HG03103 (cell line): ENCODE measurements around the gene MED27.

Experiments
- ATAC-seq: cut with Tn5 transposase; IDR thresholded peaks from one replicate; pipeline ENCODE4 v1.9.1; 2021; ENCODE audit warnings: low read depth; ENCODE audit not compliant: unreplicated experiment

The MED27 gene

DNA sequence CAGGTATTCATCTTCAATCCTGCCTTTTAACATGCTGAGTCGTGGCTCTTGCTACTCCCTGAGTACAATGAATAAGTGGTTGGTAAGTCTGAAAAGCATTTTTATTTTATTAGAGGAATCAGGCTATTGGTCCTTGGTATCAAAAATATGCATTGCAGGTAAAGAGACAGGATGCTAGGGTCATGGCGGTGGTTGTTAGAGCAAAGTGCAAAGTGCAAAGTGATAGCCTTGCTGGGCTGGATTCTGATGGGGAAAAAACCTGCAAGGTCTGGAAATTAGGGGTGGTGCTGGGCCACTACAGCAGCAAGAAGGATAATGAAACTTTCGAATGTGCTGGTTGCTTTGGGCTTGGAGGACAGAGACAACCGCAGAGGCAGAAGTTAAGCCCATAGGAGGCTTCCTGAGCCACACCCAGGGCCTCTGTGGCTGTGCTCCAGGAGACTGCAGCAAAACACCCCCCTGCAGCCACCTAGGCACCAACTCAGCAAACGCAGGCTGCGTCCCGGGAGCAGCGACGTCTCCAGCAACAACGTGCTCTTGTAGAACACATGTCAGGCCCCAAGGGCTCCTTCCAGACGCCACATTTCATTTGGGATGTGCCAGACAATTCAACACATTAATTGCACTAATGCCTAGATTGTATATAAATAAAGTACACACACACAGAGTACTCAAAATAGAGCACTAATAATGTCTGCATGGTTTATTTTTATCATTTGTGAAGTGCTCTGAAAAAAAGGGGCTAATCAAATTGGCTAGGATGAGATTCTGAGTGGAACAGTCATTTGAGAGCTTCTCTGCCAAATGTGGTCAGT lies 190.0 kb downstream of the MED27 start:
- ATAC-seq: no peak

DNA sequence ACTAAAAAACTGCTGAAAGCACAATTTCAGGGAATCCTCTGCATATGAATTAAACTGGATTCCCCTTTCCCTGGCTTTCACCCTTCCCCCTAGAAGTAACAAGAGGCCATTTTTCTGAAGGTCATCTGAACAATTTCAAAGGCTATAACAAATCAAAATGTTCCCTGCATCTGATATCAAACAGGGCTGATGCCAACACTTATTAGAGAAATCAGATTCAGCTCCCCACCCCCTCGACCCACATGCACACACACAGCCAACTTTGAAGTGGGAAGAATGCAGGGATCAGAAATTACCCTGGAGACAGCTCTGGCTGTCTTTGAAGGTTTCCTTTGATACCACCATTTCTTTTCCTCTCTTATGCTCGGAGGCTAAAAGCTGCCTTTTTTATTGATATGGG lies 190.7 kb downstream of the MED27 start:
- ATAC-seq: no peak

DNA sequence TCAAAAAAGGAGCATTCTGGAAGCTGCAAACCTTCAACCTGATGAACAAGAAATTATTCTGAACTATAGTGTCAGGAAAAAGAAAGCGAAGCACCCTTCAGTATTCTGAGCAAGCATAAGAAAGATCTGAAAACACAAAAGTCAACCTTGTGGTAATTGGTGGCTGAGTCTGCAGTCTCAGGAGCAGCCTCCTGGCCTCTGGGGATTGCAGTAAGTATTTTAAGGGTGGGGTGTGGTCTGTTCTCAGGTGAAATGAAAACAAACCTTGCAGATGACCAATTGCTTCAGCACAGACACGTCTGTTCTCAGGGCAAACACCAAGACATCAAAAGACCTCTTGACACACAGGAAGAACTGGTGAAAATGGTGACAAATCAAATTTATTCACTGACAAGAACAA lies 192.0 kb downstream of the MED27 start:
- no peak for ATAC-seq

DNA sequence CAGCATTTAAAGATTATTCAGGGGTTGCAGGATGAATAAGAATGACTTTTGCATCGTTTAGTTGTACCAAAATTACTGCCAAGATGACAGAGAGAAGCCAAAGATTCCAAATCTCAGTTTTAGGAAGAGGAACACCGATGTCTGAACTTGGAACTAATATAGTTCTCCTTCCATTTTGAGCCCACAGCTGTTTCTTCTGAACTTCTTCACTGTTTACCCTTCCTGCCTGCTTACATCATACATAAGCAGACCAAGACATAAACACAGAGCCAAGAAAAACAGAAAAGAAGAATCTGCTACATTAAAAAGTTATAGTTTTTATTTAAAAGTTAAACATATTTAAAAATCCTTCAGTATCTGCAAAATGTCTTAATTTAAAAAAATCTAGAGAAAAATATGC lies 192.8 kb downstream of the MED27 start:
- no peak for ATAC-seq

DNA sequence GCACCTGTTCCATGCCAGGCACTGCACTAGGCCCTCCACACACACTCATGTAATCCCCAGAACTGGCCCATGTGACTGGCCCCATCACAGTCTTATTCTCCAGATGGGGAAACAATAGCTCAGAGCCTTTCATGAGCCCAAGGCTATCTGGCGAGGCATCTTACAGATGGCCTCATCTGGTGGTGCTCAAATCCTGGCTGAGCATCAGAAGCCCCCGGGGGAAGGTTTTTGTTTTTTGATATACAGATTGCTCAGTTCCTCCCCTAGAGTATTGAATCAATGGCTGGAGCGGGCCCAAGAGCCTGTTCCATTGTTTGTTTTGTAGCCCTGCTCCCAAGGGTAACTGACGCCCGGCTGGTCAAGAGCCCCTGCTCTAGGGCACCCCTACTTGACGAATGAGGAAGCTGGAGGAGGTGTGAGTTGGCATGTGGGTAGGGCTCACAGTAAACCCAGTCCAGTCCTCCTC lies 194.5 kb downstream of the MED27 start:
- ATAC-seq: no peak

DNA sequence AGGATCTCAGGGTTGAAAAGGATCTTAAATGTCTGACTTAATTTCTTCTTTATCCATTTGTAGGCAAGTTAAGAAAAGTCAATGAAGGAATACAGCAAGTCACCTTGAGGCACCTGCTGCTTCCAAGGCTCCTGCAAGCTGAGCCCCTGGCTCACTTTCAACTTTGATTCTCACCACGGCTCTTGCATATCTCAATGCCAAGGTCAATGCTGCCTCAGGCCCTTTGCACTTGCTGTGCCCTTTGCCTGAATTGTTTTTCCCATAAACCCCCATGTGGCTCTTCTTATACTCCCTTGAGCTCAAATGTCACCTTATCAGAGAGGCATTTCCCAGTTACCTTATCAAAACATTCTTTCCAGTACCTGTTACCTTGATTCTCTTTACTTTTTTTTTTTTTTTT lies 195.4 kb downstream of the MED27 start:
- no peak for ATAC-seq

DNA sequence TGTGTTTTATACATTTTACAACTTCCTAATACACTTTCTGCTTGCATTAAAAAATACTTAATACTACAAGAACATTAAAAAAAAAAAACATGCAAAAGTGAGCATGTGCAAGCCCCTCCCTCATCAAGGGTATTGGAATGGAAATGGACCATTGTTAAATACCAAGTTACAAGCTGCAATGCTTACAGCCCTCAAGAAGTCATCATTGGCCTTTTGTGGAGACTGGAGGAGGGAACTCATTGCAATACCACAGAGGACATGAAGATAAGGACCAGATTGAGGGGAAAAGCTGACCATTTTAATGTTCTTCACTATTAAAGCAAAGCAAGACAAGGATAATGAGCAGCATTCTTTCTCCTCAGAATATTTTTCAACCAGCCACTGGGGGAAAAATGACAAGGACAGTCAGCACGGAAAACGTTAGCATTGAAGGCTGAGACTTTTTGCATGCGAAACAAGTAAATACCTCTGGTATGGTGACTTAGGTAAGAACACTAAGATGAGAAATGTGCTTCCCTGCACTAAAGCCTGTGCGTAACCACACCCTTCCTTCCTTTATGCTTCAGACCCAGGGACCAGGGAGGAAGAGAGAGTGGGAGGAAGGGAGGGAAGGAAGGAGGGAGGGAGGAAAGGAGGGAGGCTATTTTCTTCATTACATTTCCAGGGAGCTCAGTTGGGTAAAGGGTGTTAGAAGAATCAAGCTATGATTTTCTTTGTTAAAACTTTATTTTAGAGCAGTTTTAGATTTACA lies 198.7 kb downstream of the MED27 start:
- no peak for ATAC-seq

DNA sequence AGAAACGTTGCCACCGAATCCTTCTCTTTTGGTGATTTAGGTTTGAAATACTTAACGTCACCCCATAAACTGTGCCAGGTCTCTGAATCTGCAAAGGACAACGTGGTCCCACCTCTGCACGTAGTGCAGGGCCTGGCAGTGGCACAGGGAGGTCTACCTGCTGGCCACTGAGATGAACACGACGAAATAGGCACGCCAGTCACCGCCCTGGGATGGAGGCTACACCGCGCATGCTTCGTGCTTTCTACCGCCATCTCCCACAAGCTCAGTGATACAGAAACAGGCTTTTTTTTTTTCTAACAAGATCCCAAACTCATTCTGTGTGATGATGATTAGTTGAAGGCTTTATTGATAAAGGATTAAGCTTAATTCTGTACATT lies 199.8 kb downstream of the MED27 start:
- ATAC-seq: no peak

DNA sequence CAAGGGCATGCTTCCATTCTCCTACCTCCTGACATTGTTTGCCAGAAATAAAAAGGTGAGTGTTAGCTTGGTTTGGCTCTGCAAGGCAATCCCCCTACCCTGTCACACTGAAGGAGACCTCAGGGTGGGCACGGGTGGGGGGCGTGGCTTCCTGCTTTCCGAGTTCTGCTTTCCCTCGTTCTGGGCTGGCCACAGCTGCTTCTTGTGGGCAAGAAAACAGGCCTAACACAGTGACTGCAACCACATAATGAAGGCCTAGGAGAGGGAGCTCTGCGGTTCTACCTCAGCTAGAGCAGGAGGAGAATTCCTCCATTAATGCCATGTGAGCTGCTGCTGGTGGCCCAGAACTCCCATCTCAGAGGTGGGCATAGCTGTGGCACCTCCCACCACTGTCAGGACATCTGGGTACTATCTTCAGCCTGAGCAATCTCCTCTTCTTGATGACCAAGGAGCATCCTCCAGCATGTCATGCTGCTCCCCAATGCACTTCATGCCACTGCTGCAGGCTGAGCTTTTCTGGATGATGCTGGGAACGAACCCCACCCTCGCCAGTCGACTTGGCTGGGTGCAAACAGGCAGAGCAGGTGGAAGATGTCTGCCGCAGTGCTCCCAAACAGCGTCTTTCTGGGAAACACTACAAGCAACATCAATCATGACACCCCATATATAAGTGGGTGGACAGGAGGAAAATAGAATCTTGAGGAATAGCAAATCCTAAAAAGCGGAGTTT lies 200.3 kb downstream of the MED27 start:
- ATAC-seq: no peak

DNA sequence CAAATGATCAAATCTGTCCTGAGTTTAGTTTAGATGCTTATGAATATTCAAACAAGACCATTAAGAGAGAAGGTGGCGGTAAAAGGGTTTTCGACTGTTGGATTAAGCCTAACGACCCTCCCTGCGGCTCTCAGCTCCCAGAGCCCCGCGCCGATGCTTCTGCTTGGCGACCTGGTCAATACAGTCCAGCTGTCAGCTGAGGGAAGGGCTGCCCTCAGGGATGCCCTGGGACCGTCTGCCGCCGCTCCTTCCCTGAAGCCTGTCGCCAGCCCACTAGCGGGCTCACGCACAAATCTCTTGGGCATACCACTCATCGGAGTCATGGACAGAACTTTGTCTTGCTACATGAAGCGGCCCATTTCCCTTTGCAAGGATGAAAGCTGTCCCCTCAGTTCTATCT lies 203.2 kb downstream of the MED27 start:
- ATAC-seq: no peak

DNA sequence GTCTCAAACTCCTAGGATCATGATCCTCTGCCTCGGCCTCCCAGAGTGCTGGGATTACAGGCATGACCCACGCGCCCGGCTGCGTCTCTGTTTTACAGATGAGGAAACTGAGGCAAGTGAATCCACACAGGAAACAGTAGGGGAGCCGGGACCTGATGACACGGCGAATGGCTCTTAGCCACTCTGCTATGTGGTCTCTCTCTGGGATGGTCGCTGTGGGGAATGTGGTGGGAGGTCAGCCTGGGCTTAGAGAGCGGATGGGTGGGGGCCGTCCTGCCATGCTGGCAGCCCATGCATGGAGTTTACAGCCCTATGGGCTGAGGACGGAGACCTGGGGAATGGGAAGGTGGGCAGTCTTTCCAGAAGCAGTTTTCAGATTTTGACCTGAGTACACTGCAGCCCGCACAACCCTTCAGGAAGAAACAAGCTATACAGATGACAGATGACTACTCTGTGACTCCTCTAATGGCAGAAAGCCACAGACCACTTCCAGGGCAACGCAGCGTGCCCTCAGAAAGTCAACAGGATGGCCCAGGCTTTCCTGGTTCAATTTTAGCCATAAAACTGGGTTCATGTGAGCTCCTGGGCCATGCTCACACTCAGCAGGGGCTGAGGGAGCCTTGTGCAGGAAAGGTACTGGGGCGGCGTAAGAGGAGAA lies 203.7 kb downstream of the MED27 start:
- no peak for ATAC-seq

DNA sequence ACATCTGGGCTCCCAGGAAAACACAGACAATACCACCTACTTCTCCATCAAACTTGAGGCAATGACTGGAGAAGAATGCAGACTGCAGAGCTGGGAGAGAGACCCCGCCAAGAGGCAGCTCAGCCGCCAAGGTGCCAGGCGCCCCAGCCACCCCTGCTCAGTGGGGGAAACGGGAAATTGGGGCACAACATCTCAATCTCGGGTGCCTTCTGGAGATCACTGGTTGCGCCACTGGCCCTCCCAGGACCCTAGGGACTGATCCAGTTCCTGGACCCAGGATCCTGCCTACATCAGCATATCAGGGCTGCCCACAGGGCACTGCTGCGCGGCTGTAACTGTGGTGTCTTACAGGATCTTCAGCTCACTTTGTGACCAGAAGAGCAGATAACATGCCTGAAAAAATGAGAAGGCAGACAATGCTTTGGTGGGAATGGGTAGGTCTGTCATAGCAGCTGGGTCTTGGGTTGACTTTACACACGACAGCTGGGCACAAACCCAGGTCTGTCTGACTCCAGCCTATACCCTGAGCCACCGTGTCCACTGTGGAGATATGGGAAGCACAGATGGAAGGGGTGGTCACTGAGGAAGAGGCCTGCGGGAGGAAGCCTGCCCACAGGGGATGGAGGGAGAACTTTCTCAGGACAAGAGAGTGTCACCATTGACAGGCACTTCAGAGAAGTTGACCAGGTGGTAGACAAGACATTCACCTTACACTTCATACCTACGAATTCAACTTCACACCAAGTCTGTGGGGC lies 204.6 kb downstream of the MED27 start:
- ATAC-seq: no peak

DNA sequence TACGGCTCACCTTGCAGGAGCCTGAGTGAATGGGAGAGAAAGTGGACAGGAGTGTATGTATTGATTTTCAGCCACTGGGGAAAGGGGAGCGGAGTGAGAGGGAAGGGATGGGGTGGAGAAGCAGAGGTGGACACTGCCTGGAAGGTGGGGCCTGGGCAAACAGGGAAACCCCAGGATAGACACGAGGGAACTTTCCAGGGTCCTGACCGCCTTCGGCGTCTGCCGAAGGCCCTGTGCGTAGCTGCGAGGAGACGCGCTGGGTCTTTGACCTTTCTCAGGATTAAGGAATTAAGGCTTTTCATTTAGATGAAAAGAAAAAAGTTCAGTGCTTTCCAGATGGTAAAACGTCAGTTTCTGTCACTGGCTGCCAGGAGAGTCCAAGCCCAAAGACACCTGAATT lies 205.2 kb downstream of the MED27 start:
- ATAC-seq: no peak

DNA sequence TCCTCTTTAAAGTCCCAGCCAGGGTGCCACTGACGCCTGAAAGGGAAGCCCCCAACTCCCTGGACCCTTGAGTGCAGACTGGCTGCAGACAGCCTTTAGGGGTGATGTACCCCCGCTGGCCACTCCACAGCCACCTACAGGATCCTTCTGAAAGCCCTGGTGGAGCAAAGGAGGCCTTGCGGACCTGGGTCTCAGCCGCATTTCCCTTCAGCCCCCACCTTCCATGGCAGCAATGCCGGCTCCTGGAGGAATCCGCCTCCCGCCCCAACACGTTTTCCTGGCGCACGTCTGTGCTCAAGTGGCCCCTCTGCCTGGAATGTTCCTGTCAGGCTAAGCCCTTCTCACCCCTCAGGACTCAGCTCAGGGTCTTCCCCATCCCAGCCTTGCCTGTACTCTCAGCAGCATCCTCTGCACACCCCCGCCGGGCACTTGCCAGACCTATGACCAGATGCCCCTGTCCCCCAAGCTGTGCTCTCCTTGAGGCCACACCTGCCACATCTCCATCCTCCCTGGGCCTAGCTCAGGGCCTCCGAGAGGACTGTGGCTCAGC lies 205.7 kb downstream of the MED27 start:
- ATAC-seq: no peak

DNA sequence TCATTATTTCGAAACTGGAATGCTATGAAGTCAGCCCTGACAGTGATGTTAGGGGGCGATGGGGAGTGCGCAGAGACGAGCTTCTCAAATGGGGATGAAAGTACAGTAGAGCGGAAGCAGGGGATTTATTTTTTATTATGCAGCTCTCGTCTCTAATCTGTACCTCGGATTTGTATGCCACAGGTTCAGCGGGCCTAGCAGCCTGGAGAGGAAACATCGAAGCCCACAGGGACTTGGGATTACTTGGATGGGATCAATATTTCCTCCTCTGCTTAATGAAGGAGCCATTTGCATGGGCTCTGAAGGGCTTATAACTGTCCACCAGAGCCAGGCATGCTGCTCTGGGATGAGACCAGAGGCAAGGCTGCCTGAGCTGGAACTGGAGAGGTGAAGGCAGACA lies 206.3 kb downstream of the MED27 start:
- no peak for ATAC-seq

DNA sequence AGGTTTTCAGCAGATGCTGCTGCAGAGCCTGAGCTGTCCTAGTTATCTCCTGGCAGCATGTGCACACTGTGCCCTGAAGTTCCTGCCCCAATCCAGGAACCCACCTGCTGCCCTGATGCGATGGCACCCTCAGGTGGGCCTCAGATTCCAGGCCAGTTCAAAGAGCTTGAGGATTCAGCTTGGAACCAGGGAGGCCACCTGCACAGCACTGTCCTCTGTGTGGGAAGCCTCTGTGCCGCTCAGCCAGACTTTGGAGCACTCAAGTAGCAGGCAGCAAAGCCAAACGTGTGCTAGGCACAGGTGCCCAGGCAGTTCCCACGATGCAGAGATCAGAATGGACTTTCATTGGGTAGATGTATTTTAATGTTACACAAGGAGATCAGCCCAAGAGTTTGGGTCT lies 207.0 kb downstream of the MED27 start:
- ATAC-seq: no peak

DNA sequence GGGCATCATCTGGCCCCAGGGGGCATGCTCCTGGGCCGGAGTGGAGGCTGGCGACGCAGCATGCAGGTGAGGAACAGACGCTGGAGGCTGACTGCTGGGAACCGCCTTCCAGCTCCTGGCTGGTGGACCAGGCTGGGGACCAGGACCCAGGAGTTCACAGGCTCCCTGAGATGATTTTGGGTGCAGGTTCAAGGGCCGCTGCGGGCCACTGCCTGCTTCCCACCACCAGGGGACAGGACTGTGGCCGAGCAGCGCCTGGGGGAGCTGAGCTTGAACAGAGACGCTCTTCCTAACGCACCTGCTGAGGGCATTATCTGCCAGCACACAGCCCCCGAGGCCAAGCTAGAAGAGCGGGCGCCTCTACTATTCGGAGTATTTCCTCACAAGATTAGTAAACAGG lies 207.7 kb downstream of the MED27 start:
- no peak for ATAC-seq

DNA sequence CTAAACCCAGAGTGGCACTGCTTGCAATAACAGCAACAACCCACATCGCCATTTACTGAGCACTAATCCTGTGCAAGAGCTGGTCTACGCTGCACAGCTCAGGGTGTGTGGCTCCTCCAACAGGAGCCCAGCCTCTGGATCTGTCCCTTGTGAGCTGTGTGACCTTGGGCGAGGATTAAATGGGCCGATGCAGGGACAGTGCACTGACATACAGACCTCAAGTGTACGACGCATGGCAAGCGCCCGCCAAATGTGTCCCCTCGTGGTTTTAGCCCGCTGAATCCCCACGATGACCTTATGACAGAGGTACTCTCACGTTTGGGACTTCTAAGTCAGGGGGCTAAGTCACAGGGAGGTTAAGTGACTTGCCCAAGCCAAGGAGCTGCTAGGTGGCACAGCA lies 209.5 kb downstream of the MED27 start:
- ATAC-seq: no peak

DNA sequence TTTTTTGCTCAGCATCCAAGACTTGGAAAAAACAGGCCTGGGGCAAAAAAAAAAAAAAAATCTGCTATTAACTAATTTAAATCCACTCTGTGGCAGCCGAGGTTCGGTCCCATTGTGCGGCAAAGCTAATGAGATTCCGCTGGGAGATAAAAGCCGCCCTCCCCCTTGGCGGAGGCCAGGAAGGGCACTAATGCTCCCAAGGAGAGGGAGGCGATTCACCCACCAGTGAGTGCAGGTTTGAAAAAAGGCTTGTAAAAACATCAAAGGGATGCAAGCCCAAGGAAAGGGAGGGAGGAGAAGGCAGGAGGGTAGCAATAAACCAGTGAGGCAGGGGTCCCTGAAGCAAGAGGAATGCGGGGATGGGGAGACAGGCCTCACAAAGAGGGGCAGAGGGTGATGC lies 210.3 kb downstream of the MED27 start:
- ATAC-seq: no peak

DNA sequence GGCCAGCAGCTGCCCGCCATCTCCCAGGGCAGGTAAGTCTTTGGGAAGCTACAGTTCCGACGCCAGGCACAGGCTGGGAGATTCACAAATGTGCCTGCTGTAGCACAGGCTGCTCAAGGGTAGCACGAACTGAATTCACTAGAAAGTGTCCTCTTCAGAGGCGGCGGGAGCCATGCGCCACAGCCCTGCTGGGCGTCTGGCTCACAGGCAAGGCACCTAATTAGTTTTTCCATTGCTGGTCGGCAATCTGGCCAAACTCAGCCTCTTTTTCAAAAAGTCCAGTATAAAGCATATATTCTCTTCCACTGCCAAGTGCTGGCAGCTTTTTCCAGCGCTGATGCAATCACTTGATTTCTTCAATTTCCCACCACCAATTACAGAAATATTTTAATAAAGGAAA lies 210.9 kb downstream of the MED27 start:
- no peak for ATAC-seq
